Gastrocnemius medialis (tissue), 4 donors: ENCODE data around the gene AVPR2.

Experiments used
- CTCF ChIP-seq, 5 experiments: fragments of 450-650 bp in 3 of 5; fragments of 200-600 bp in 2 of 5; sonication (generic) in 2 of 5; IDR thresholded peaks in 4 of 5; conservative IDR thresholded peaks in 1 of 5; 1 replicate in 4 of 5; 2 replicates in 1 of 5; pipeline ENCODE4 v1.5.1; 2016 to 2019; ENCODE audit warnings: antibody characterized with exemption in 5 of 5, mild to moderate bottlenecking in 3 of 5, moderate library complexity in 3 of 5
- POLR2A ChIP-seq, 2 donors: fragments of 450-650 bp; IDR thresholded peaks; one replicate each; pipeline ENCODE4 v1.6.1; 2017; ENCODE audit warnings: antibody characterized with exemption in 2 of 2, mild to moderate bottlenecking in 2 of 2, moderate library complexity in 2 of 2

- TF ChIP-seq POLR2A (IDR thresholded peaks at IDR 0.05): no peak
- no peak for TF ChIP-seq CTCF (IDR thresholded peaks at IDR 0.05 in 4 of 5, conservative IDR thresholded peaks at IDR 0.05 in 1 of 5)
These were observed 41.1 kb upstream of the AVPR2 start for GRCh38 chrX:153863251-153863991.
